ENCODE results near the gene WNT5B. TPM values are rescaled to one million over a fixed set of nuclear protein-coding genes. Genes with fewer than 3 reads are reported as not detected.

WNT5B gene
- total and polyA plus RNA-seq, 2 donors = 4.1 to 4.8 TPM

DNA sequence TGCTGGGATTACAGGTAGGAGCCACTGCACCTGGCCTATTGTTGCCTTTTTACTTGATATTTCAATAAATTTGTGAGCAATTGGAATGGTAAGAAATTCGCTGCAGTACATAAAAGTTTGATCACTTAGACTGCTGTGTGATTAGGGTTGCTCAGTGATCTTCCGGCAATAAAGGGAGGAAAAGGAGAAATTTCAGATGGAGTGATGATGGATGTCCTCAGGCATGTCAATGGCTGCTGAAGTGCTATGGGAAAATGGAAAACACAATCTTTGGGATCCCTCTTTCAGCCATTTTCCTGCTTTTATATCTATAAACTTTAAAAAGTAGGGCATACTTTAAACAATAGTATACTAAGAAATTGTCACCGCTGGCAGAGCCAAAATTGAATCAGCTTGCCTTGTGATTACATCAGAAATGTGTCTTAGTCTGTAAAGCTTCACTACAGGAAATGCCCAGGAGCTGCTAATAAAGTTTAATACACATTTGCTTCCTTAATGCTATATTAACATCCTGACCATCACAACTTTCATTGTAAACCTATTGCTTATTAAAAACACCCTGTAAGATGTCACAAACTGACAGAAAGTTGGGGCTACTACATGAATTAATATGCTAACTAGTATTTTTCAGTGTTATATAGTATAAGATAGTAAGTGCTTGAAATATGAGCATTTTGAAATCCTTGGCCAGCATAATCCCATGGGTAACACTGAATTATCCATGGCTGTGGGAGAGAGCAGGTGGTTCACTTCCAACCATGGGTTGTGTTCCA is 20.9 kb upstream of the WNT5B start:
- Histone ChIP-seq H3K36me3 (ENCODE audit: control insufficient read depth in 2 of 2, insufficient read depth in 2 of 2, low read length in 1 of 2) (no peaks in the 10 kb centered on the region), H3K27me3 (ENCODE audit: control insufficient read depth in 2 of 2, insufficient read depth in 1 of 2, low read length in 1 of 2) (peaks cover 2 to 12% of the 10 kb centered on the region in 2 donors), H3K4me1 (ENCODE audit: control insufficient read depth in 2 of 2, insufficient read depth in 2 of 2, low read length in 2 of 2) (peaks cover 2 to 20% of the 10 kb centered on the region in 2 donors), H3K4me3 (ENCODE audit: low read length in 2 of 2) (no peak overlapping the region), H3K9me3 (ENCODE audit: control insufficient read depth in 2 of 2, insufficient read depth in 1 of 2, low read length in 1 of 2) (no peaks in the 10 kb centered on the region), H3K27ac (ENCODE audit: low read depth in 1 of 2, low read length in 1 of 2) (no peak overlapping the region)
- DNase-seq (ENCODE audit: low read depth in 6 of 9, low spot score in 9 of 9) = no peak
- WGBS = 97% methylated on average over 3 of the region's 3 CpGs

DNA sequence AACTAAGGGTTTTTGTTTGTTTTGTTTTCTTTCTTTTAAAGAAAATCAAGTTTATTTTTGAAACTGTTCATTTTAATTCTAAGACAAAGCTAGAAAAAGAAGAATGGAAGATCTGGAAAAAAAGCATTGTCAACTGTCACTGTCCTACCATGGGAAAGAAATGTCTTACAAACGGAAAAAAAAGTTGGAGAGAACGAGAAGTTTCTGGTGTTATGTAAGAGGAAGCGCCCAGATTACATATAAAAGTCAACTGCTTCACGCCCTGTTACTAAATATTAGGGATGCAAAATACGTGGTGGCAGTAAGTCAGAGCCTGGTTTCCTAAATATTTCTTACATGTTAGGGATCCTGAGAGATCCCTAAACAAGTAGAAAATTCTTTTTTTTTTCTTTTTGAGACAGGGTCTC is 20.3 kb upstream of the WNT5B start:
- Histone ChIP-seq H3K9me3 (ENCODE audit: control insufficient read depth in 2 of 2, insufficient read depth in 1 of 2, low read length in 1 of 2) (no peaks in the 10 kb centered on the region), H3K4me1 (ENCODE audit: control insufficient read depth in 2 of 2, insufficient read depth in 2 of 2, low read length in 2 of 2) (peaks cover 2 to 20% of the 10 kb centered on the region in 2 donors), H3K27me3 (ENCODE audit: control insufficient read depth in 2 of 2, insufficient read depth in 1 of 2, low read length in 1 of 2) (peaks cover 2 to 12% of the 10 kb centered on the region in 2 donors), H3K36me3 (ENCODE audit: control insufficient read depth in 2 of 2, insufficient read depth in 2 of 2, low read length in 1 of 2) (no peaks in the 10 kb centered on the region), H3K27ac (ENCODE audit: low read depth in 1 of 2, low read length in 1 of 2) (no peak overlapping the region), H3K4me3 (ENCODE audit: low read length in 2 of 2) (no peak overlapping the region)
- no peak for DNase-seq (ENCODE audit: low read depth in 6 of 9, low spot score in 9 of 9)
- WGBS = 55% methylated on average over 5 of the region's 5 CpGs

- H3K4me1 ChIP-seq (ENCODE audit: control insufficient read depth in 2 of 2, insufficient read depth in 2 of 2, low read length in 2 of 2) = peaks cover 2 to 14% of the 10 kb centered on the region in 2 donors
- no peaks in the 10 kb centered on the region for H3K36me3 ChIP-seq (ENCODE audit: control insufficient read depth in 2 of 2, insufficient read depth in 2 of 2, low read length in 1 of 2)
- H3K9me3 ChIP-seq (ENCODE audit: control insufficient read depth in 2 of 2, insufficient read depth in 1 of 2, low read length in 1 of 2) = no peaks in the 10 kb centered on the region
- no peak overlapping the region for H3K27ac ChIP-seq (ENCODE audit: low read depth in 1 of 2, low read length in 1 of 2)
- peaks cover 2 to 12% of the 10 kb centered on the region in 2 donors for H3K27me3 ChIP-seq (ENCODE audit: control insufficient read depth in 2 of 2, insufficient read depth in 1 of 2, low read length in 1 of 2)
- WGBS = 97% methylated on average over 7 of the region's 7 CpGs
- DNase-seq (ENCODE audit: low read depth in 6 of 9, low spot score in 9 of 9) = no peak
- no peak overlapping the region for H3K4me3 ChIP-seq (ENCODE audit: low read length in 2 of 2)
Measured at GRCh38 chr12:1610072-1610643, 18.9 kb upstream of the WNT5B start.

DNA sequence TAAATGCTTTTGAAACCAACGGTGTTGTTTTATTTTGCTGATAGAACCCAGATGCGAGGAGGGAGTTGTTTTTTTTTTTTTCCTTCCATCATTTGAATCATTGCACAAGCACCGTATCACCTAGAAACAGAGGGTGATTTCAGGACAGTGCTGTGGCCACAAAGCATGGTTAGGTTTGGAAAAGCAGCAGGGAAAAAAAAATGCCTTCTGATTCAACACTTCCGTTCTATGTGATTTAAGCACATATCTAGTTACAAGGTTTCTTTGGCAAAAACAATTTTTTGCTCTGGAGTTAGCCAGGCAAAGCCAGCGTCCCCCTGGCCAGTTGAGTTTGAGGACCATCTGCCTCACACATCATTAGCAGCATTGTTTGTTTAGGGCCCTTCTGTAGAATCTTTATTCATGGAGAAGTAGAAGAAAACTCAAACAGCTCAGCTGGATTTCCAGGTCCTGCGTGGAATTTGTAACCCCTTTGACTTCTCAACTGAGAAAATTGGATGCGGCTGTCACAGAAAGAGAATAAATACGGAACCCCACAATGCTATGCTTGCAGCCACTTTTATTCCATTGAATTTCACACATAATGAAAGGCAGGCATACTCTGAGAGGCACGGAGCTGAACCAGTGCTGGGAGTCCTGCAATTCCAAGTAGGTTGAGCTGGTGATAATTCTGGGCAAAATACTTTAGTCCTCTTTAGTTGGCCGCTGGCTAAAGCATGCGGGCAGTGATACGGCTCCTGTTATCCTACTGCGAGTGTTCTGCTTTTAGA is 17.0 kb upstream of the WNT5B start:
- H3K36me3 ChIP-seq (ENCODE audit: control insufficient read depth in 2 of 2, insufficient read depth in 2 of 2, low read length in 1 of 2) = no peaks in the 10 kb centered on the region
- H3K27me3 ChIP-seq (ENCODE audit: control insufficient read depth in 2 of 2, insufficient read depth in 1 of 2, low read length in 1 of 2) = no peaks in the 10 kb centered on the region
- peaks cover 2 to 11% of the 10 kb centered on the region in 2 donors for H3K4me1 ChIP-seq (ENCODE audit: control insufficient read depth in 2 of 2, insufficient read depth in 2 of 2, low read length in 2 of 2)
- H3K9me3 ChIP-seq (ENCODE audit: control insufficient read depth in 2 of 2, insufficient read depth in 1 of 2, low read length in 1 of 2) = no peaks in the 10 kb centered on the region
- WGBS = 91% methylated on average over 13 of the region's 13 CpGs
- DNase-seq (ENCODE audit: low read depth in 6 of 9, low spot score in 9 of 9) = no peak
- H3K27ac ChIP-seq (ENCODE audit: low read depth in 1 of 2, low read length in 1 of 2) = peak overlapping the region; percentile 10 to 16
- no peak overlapping the region for H3K4me3 ChIP-seq (ENCODE audit: low read length in 2 of 2)

DNA sequence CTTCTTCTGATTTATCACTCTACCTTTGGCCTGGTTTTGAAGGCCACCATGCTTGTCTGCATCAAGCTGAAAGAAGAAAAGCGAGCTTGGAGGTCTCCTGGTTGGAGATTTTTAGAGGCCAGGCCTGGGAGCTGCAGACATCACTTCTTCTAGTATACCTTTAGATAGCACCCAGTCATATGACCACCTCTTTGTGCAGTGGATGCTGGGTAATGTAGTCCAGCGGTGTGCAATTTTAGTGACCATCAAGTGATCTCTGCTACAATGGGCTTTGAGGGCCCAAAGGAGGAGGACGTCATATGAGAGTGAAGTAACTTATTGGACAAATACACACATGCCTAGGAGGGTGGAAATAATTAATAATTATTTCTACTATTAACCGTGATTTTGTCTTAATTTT is 15.2 kb upstream of the WNT5B start:
- H3K4me1 ChIP-seq (ENCODE audit: control insufficient read depth in 2 of 2, insufficient read depth in 2 of 2, low read length in 2 of 2) = peaks cover 2 to 20% of the 10 kb centered on the region in 2 donors
- 98% methylated on average over 4 of the region's 4 CpGs for WGBS
- H3K27me3 ChIP-seq (ENCODE audit: control insufficient read depth in 2 of 2, insufficient read depth in 1 of 2, low read length in 1 of 2) = no peaks in the 10 kb centered on the region
- no peaks in the 10 kb centered on the region for H3K9me3 ChIP-seq (ENCODE audit: control insufficient read depth in 2 of 2, insufficient read depth in 1 of 2, low read length in 1 of 2)
- no peak overlapping the region for H3K27ac ChIP-seq (ENCODE audit: low read depth in 1 of 2, low read length in 1 of 2)
- H3K36me3 ChIP-seq (ENCODE audit: control insufficient read depth in 2 of 2, insufficient read depth in 2 of 2, low read length in 1 of 2) = no peaks in the 10 kb centered on the region
- no peak for DNase-seq (ENCODE audit: low read depth in 6 of 9, low spot score in 9 of 9)
- H3K4me3 ChIP-seq (ENCODE audit: low read length in 2 of 2) = no peak overlapping the region

DNA sequence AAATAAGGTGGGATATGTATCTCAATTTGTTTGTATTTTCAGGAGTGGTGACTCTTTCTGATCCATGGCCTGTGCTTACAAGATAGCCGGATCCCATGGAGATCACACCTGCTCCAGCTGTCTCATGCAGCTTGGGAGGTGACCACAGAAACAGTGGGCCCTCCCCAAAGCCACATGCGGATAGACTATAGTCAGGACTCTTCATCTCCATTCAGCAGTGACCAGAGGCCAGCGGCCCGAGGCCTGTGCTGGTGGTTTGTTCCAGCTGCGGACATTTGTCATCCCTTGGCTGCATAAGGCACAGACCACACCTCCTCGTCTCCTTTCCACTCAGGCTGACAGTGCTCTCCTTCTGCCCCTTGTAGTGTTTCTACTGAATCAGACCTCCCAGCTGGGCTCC is 14.7 kb upstream of the WNT5B start:
- DNase-seq (ENCODE audit: low read depth in 6 of 9, low spot score in 9 of 9) = no peak
- WGBS = 98% methylated on average over 6 of the region's 6 CpGs
- H3K27me3 ChIP-seq (ENCODE audit: control insufficient read depth in 2 of 2, insufficient read depth in 1 of 2, low read length in 1 of 2) = no peaks in the 10 kb centered on the region
- no peak overlapping the region for H3K4me3 ChIP-seq (ENCODE audit: low read length in 2 of 2)
- no peaks in the 10 kb centered on the region for H3K36me3 ChIP-seq (ENCODE audit: control insufficient read depth in 2 of 2, insufficient read depth in 2 of 2, low read length in 1 of 2)
- no peaks in the 10 kb centered on the region for H3K9me3 ChIP-seq (ENCODE audit: control insufficient read depth in 2 of 2, insufficient read depth in 1 of 2, low read length in 1 of 2)
- H3K4me1 ChIP-seq (ENCODE audit: control insufficient read depth in 2 of 2, insufficient read depth in 2 of 2, low read length in 2 of 2) = peaks cover 2 to 20% of the 10 kb centered on the region in 2 donors
- H3K27ac ChIP-seq (ENCODE audit: low read depth in 1 of 2, low read length in 1 of 2) = no peak overlapping the region

GRCh38 chr12:1616233-1617066 is 12.6 kb upstream of the WNT5B start:
- no peaks in the 10 kb centered on the region for H3K36me3 ChIP-seq (ENCODE audit: control insufficient read depth in 2 of 2, insufficient read depth in 2 of 2, low read length in 1 of 2)
- 41% methylated on average over 16 of the region's 16 CpGs for WGBS
- H3K9me3 ChIP-seq (ENCODE audit: control insufficient read depth in 2 of 2, insufficient read depth in 1 of 2, low read length in 1 of 2) = no peaks in the 10 kb centered on the region
- peaks cover 0 to 20% of the 10 kb centered on the region in 2 donors for H3K4me1 ChIP-seq (ENCODE audit: control insufficient read depth in 2 of 2, insufficient read depth in 2 of 2, low read length in 2 of 2)
- H3K27me3 ChIP-seq (ENCODE audit: control insufficient read depth in 2 of 2, insufficient read depth in 1 of 2, low read length in 1 of 2) = no peaks in the 10 kb centered on the region
- DNase-seq (ENCODE audit: low read depth in 6 of 9, low spot score in 9 of 9) = peak in 1 of 9 donors; percentile 59
- peak overlapping the region in 1 of 2 donors; percentile 49 for H3K27ac ChIP-seq (ENCODE audit: low read depth in 1 of 2, low read length in 1 of 2)
- H3K4me3 ChIP-seq (ENCODE audit: low read length in 2 of 2) = no peak overlapping the region

DNA sequence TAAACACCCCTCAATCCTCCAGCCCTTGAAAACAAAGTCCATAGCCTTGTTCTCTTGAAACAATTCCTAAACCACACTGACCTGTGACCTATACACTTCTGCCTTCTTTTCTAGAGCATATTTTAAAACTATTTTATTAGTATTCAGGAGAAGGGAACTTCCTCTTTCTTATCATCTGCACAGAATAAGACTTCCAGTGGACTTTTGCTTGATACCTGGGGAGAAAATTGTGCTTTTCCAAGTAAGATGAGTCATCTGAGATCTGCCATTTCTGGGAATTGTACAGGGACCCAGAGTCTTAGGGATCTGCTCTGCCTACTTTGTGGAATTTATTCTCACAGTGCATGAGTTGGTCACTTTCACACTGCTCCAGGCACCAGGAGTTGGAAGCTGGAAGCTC is 10.5 kb upstream of the WNT5B start:
- no peak for DNase-seq (ENCODE audit: low read depth in 6 of 9, low spot score in 9 of 9)
- no peaks in the 10 kb centered on the region for H3K9me3 ChIP-seq (ENCODE audit: control insufficient read depth in 2 of 2, insufficient read depth in 1 of 2, low read length in 1 of 2)
- no peaks in the 10 kb centered on the region for H3K27me3 ChIP-seq (ENCODE audit: control insufficient read depth in 2 of 2, insufficient read depth in 1 of 2, low read length in 1 of 2)
- no peak overlapping the region for H3K27ac ChIP-seq (ENCODE audit: low read depth in 1 of 2, low read length in 1 of 2)
- H3K4me1 ChIP-seq (ENCODE audit: control insufficient read depth in 2 of 2, insufficient read depth in 2 of 2, low read length in 2 of 2) = peaks cover 0 to 20% of the 10 kb centered on the region in 2 donors
- H3K36me3 ChIP-seq (ENCODE audit: control insufficient read depth in 2 of 2, insufficient read depth in 2 of 2, low read length in 1 of 2) = no peaks in the 10 kb centered on the region
- H3K4me3 ChIP-seq (ENCODE audit: low read length in 2 of 2) = no peak overlapping the region

All from thymus (tissue), 11 donors.